Muscle of arm (tissue), 12 donors: ENCODE data around the gene ADI1. TPM values are rescaled to one million over a fixed set of nuclear protein-coding genes. Genes with fewer than 3 reads are reported as not detected.

Source experiments
- DNase-seq: peaks from one replicate; pipeline ENCODE4 v3.0.0-alpha.2; 2013
- polyA plus RNA-seq, 12 donors: library from polyadenylated mRNA; unstranded; fragments of 120-200 nt; gene quantifications; one replicate each; pipeline ENCODE4 v1.2.1, GENCODE V29; 2013; ENCODE audit not compliant: insufficient read length in 12 of 12

The ADI1 gene
- polyA plus RNA-seq, 12 donors = 43.1 to 73.4 (median 62.7) TPM; not detected in 1

GRCh38 chr2:3483227-3483985 lies 35.9 kb downstream of the ADI1 start:
- DNase-seq = peak; percentile 46

GRCh38 chr2:3482363-3482821 lies 36.9 kb downstream of the ADI1 start:
- no peak for DNase-seq

- no peak for DNase-seq
Observed at GRCh38 chr2:3481736-3482362, 37.5 kb downstream of the ADI1 start.

GRCh38 chr2:3481011-3481400 lies 38.3 kb downstream of the ADI1 start:
- DNase-seq = no peak

DNA sequence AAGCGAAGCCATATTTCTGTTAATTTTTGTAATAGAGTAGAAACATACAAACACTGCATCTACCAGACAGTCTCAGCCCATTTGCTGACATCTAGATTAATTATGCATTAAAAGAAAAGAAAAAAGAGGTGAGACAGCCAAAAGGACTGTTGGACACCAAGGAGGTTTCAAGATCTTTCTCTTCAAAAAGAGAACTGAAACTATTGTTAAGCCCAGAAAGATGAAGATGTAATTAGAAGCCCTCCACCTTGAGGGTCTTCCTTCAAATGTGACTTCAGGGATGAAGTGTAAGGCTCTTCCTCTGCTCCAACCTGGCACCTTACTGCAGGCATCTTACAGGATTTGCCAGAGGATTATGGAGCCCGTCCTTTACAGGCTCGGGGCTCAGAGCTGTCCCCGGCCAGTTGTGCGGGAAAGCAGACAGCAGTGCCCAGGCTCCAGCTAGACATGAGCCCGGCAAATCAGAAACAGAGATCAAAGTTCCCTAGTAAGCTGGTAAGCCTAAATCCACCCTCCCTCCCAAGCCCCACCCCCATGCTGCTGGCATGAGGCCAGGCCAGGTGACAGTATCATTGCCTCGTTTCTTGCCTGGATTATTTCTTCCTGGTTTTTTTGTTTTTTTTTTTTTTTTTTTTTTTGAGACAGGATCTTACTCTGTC lies 38.9 kb downstream of the ADI1 start:
- DNase-seq = no peak

- DNase-seq = no peak
Observed at GRCh38 chr2:3479430-3480320, 39.7 kb downstream of the ADI1 start.

DNA sequence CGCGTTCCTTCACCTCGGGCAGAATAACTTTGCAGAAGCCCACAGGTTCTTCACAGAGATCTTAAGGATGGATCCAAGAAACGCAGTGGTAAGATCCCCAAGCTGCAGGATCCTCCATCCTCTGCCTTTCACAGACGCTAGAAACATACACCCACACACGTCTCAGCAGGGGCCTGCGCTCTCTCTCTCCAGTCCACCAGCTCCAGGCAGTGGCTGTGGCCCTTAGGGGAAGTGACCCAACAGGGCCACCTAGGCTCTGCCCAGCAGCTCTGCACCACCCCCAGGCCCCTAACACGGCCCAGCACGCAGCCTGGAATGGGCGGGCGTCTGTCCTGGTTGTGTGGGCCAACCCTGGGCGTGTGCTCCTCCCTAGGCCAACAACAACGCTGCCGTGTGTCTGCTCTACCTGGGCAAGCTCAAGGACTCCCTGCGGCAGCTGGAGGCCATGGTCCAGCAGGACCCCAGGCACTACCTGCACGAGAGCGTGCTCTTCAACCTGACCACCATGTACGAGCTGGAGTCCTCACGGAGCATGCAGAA lies 40.4 kb downstream of the ADI1 start:
- no peak for DNase-seq

DNA sequence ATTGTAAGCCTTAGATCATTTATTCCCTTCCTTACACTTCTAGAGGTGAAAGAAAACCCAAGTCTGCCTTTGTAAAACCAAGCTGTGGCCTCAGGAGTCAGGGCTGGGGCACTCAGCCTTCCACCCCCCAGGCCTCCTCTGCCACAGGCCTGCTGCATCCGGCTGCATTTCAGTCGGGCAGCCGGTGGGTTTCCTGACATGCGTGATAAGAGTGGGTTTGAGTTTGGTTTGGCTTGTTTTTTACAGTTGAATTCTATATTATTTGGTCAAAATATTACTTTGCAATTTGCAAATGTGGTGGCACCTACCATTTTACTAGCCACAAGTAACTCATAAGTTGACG lies 42.4 kb downstream of the ADI1 start:
- no peak for DNase-seq

GRCh38 chr2:3476321-3476984 lies 42.9 kb downstream of the ADI1 start:
- no peak for DNase-seq

DNA sequence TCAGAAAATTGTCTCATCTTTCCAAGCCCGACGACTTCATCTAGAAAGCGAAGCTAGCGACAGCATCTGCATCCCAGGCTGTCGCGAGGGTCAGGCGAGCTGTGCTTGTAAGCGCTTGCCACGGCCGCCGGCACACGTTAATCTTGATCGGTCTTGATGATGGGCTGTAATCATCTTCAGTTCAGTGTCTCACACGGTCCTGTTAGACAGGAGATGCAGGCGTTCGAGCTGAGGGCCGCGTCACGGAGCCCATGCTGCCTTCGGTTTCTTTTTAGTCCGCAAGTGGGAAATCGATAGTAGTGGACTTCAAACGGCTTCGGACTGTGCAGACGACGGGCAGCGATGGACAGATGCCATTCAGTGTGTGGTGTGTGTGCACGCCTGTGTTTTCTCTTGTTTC lies 43.6 kb downstream of the ADI1 start:
- no peak for DNase-seq

DNA sequence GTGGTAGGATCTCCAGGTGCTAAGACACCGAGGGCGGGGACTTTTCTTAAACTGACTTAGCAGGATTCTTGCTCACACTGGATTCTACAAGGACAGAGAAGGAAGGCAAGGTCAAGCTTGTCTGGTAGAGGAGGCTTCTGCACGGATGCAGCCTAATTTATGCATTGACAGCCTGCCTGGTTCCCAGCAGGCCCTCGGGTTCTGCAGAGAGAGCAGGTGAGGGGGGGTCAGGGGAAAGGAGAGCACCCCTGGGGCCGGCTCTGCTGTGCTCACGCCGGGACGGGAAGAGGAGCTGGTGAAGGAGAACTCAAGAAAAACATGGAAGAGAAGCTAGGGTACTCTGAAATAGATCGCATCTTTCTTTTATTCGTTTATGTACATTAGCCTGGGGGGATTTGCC lies 46.4 kb downstream of the ADI1 start:
- no peak for DNase-seq

GRCh38 chr2:3472296-3472695 lies 47.0 kb downstream of the ADI1 start:
- DNase-seq = no peak

GRCh38 chr2:3470856-3471737 lies 48.2 kb downstream of the ADI1 start:
- DNase-seq = no peak

DNA sequence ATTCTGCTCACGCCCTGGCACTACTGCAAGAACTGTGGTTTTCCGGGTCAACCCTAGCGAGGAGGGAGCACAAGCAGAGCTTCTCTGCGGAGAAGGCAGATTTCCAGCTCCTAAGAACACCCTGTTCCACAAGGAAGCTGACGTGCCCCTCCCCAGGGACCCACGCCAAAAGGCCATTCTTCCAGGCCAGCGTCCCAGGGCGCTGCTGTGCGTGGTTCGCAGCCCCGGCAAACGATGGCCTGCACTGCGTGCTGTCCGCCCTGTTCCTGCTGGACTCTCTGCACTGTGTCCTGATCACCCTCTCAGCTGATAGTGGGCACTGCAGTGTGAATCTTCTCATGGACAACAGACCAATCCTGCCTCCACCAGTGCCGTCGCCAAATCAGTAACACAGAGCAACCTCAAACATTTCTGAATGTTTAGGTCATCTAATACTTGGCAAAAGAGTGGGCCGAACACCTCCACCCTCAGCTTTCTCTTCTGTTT lies 49.1 kb downstream of the ADI1 start:
- DNase-seq = no peak

- no peak for DNase-seq
Observed at GRCh38 chr2:3469486-3469885, 49.8 kb downstream of the ADI1 start.

- DNase-seq = no peak
Observed at GRCh38 chr2:3468296-3468988, 50.9 kb downstream of the ADI1 start.

GRCh38 chr2:3467654-3468053 lies 51.7 kb downstream of the ADI1 start:
- DNase-seq = no peak

DNA sequence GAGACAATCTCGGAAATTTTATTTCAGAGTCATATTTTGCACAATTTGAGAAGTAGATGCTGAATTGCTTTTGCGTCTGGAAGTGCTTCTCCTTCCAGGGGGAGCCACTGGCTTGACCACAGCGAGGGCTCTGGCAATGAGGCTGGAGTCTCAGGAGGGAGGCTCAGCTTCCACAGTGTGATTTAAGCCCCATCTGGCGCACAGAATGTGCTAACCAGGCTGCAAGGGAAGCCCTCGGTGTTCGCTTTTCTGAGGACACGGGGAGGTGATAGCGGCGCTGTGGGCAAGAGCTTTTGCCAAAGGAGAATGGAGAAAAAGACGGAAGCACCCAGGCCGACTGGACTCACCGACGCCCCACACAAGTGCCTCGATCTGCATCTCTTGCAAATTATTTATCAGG lies 52.4 kb downstream of the ADI1 start:
- DNase-seq = no peak

- DNase-seq = no peak
Observed at GRCh38 chr2:3466482-3466863, 52.9 kb downstream of the ADI1 start.
